K562 (cell line): ENCODE data around the gene DACT3. TPM values are rescaled to one million over a fixed set of nuclear protein-coding genes. Genes with fewer than 3 reads are reported as not detected.
A peak's percentile ranks its signal among the peaks of the same experiment; 100 is the strongest.

Source experiments
- ATAC-seq: fragments of 200-7000 bp; cut with Tn5 transposase; 3 replicates; pipeline ENCODE4 v1.9.1; 2020; ENCODE audit warnings: moderate library complexity
- BruUV-seq: library from RNA; stranded (reverse); fragments of 400-500 nt; replicated peaks from 2 replicates; lab custom pipeline; 2021; lab: Mats Ljungman, UMichigan
- CTCF ChIA-PET: fragments of 300-600 bp; formaldehyde crosslinking; extraction: SDS; loops from one replicate; lab custom pipeline; 2021; ENCODE audit warnings: low intra/inter-chr PET ratio; lab: Yijun Ruan, JAX
- POLR2A ChIA-PET: fragments of 300-600, 350-650 bp; sonication (Branson Sonifier 250); formaldehyde crosslinking; extraction: SDS; loops from one replicate; lab custom pipeline; 2021; ENCODE audit warnings: antibody characterized with exemption, inconsistent platforms; lab: Yijun Ruan, JAX
- DNase-seq, 4 experiments: peaks; one replicate each; pipeline versions ENCODE4 v3.0.0 to v3.0.0-alpha.2; 2011 to 2018; ENCODE audit warnings: low spot score in 3 of 4, mixed read lengths in 3 of 4; ENCODE audit errors: extremely low read depth in 1 of 4
- FAIRE-seq: peaks from 2 replicates; lab custom pipeline; 2011; peaks lifted over from hg19 to GRCh38; lab: Jason Lieb, UNC
- H2AFZ ChIP-seq: 2 replicates; pipeline ENCODE4 v1.6.0; 2011; ENCODE audit warnings: low read depth, low read length, control low read depth, inconsistent platforms
- H3K27ac ChIP-seq: fragments of 200-600 bp; 3 replicates; pipeline ENCODE4 v1.8.0; 2011; ENCODE audit warnings: low read depth, mild to moderate bottlenecking, control low read depth, inconsistent platforms, low read length, moderate library complexity, mixed read lengths; ENCODE audit errors: extremely low read depth
- H3K27me3 ChIP-seq, 2 experiments: fragments of 300-600 bp in 1 of 2; 2 replicates in 1 of 2; 3 replicates in 1 of 2; pipeline versions ENCODE4 v1.6.0 to v1.8.0; 2011; ENCODE audit warnings: inconsistent platforms in 2 of 2, low read length in 2 of 2, mild to moderate bottlenecking in 1 of 2, mixed read lengths in 1 of 2, moderate library complexity in 1 of 2; ENCODE audit not compliant: control insufficient read depth in 2 of 2, insufficient read depth in 2 of 2
- H3K36me3 ChIP-seq: fragments of 300-600 bp; 3 replicates; pipeline ENCODE4 v1.8.0; 2011; ENCODE audit warnings: mild to moderate bottlenecking, low read length, inconsistent platforms; ENCODE audit not compliant: control insufficient read depth, insufficient read depth
- H3K4me1 ChIP-seq, 2 experiments: fragments of 200-600 bp in 1 of 2; replicated peaks in 1 of 2; 2 replicates in 1 of 2; 3 replicates in 1 of 2; pipeline versions ENCODE4 v1.5.1 to v1.8.0; 2011; ENCODE audit warnings: inconsistent platforms in 2 of 2, low read length in 2 of 2, mild to moderate bottlenecking in 1 of 2, mixed read lengths in 1 of 2, moderate library complexity in 1 of 2; ENCODE audit not compliant: control insufficient read depth in 2 of 2, insufficient read depth in 2 of 2
- H3K4me2 ChIP-seq: 2 replicates; pipeline ENCODE4 v1.6.1; 2011; ENCODE audit warnings: low read length, control low read depth, inconsistent platforms, mixed read lengths; ENCODE audit not compliant: insufficient read depth
- H3K4me3 ChIP-seq: fragments of 200-600 bp; sonication (generic), shearing (Covaris generic); 2 replicates; pipeline ENCODE4 v1.5.1; 2016; ENCODE audit warnings: control low read depth, inconsistent platforms
- H3K79me2 ChIP-seq: fragments of 200-600 bp; 3 replicates; pipeline ENCODE4 v1.8.0; 2011; ENCODE audit warnings: low read length, inconsistent platforms; ENCODE audit not compliant: control insufficient read depth, insufficient read depth
- H3K9ac ChIP-seq, 2 experiments: 2 replicates each; pipeline versions ENCODE4 v1.6.0 to v1.6.1; 2011; ENCODE audit warnings: low read depth in 2 of 2, low read length in 2 of 2, control low read depth in 1 of 2, inconsistent platforms in 1 of 2, mild to moderate bottlenecking in 1 of 2, mixed read lengths in 1 of 2; ENCODE audit not compliant: insufficient read depth in 1 of 2
- H3K9me1 ChIP-seq: one replicate; pipeline ENCODE4 v1.6.0; 2011; ENCODE audit warnings: inconsistent platforms, mild to moderate bottlenecking, low read length, moderate library complexity; ENCODE audit not compliant: control insufficient read depth, insufficient read depth
- H3K9me3 ChIP-seq: replicated peaks from 2 replicates; pipeline ENCODE4 v1.5.1; 2011; ENCODE audit warnings: low read depth, low read length, inconsistent platforms; ENCODE audit not compliant: control insufficient read depth, insufficient read depth
- H4K20me1 ChIP-seq: replicated peaks from 2 replicates; pipeline ENCODE4 v1.6.1; 2011; ENCODE audit warnings: low read length, inconsistent platforms, mixed read lengths; ENCODE audit not compliant: control insufficient read depth, insufficient read depth
- CBX1 ChIP-seq: sonication (generic); IDR thresholded peaks from 2 replicates; pipeline ENCODE4 v1.6.1; 2016; ENCODE audit warnings: antibody characterized with exemption, low read depth, mild to moderate bottlenecking
- CREM ChIP-seq: IDR thresholded peaks from 2 replicates; pipeline ENCODE4 v1.6.1; 2014; ENCODE audit warnings: antibody characterized with exemption, low read depth
- CTCF ChIP-seq, 3 experiments: IDR thresholded peaks in 2 of 3; conservative IDR thresholded peaks in 1 of 3; 2 replicates each; pipeline ENCODE4 v1.5.1; 2011 to 2012; ENCODE audit warnings: low read length in 3 of 3, mild to moderate bottlenecking in 3 of 3, control low read depth in 2 of 3, improper control_type of control experiment in 1 of 3, inconsistent platforms in 1 of 3, low read depth in 1 of 3, mixed read lengths in 1 of 3, moderate library complexity in 1 of 3; ENCODE audit not compliant: insufficient read depth in 2 of 3
- DACH1 ChIP-seq: fragments of 450-650 bp; IDR thresholded peaks from 2 replicates; pipeline ENCODE4 v1.6.1; 2018; ENCODE audit not compliant: partially characterized antibody
- FOSL1 ChIP-seq: fragments of 200-800 bp; sonication (Bioruptor generic); conservative IDR thresholded peaks from 2 replicates; pipeline ENCODE4 v1.6.1; 2016; ENCODE audit warnings: missing genetic modification characterization, missing compliant biosample characterization
- HDAC6 ChIP-seq: IDR thresholded peaks from 2 replicates; pipeline ENCODE4 v1.6.1; 2012; ENCODE audit warnings: low read depth, mild to moderate bottlenecking, control low read depth, inconsistent platforms, low read length, moderate library complexity
- IFI16 ChIP-seq: fragments of 250-450 bp; sonication (Bioruptor Pico); IDR thresholded peaks from 2 replicates; pipeline ENCODE4 v2.1.2; 2022; ENCODE audit warnings: mild to moderate bottlenecking, inconsistent platforms
- KDM5B ChIP-seq: fragments of 200-600 bp; sonication (generic); IDR thresholded peaks from 2 replicates; pipeline ENCODE4 v1.6.1; 2012; ENCODE audit warnings: low read depth, mild to moderate bottlenecking, moderate library complexity, low read length, control low read depth, inconsistent platforms; ENCODE audit not compliant: insufficient replicate concordance
- MYNN ChIP-seq, 2 experiments: sonication (generic); formaldehyde crosslinking in 1 of 2; IDR thresholded peaks; 2 replicates each; pipeline versions ENCODE4 v1.5.0 to v1.6.1; 2016 to 2020; ENCODE audit warnings: antibody characterized with exemption in 1 of 2, missing genetic modification reagents in 1 of 2
- RCOR1 ChIP-seq, 2 experiments: IDR thresholded peaks; 2 replicates each; pipeline ENCODE4 v1.6.1; 2012; ENCODE audit warnings: low read depth in 2 of 2, low read length in 2 of 2, borderline replicate concordance in 1 of 2, improper control_type of control experiment in 1 of 2
- TCF7L2 ChIP-seq: fragments of 150-350 bp; IDR thresholded peaks from 2 replicates; pipeline ENCODE4 v1.6.1; 2016; ENCODE audit warnings: low read depth, mild to moderate bottlenecking, low read length, moderate library complexity
- ZFP36 ChIP-seq: fragments of 150-350 bp; IDR thresholded peaks from 2 replicates; pipeline ENCODE4 v1.6.1; 2018; ENCODE audit warnings: low read length, low read depth; ENCODE audit not compliant: partially characterized antibody
- WGBS: fragments of 100-300 bp; shearing (Covaris generic); methylation state at CpG from one replicate; pipeline ENCODE4 v1.1.6; 2016; ENCODE audit warnings: low coverage, mixed read lengths; ENCODE audit not compliant: insufficient coverage; ENCODE audit errors: missing lambda C conversion rate; 5-methylcytosine and 5-hydroxymethylcytosine counted together
- in situ Hi-C: fragments of 300-500 bp; cut with MboI; formaldehyde crosslinking; loops from 4 replicates; pipeline ENCODE4 v1.15.0; 2018; ENCODE audit warnings: inconsistent platforms, mixed read lengths
- intact Hi-C: fragments of 100-400 bp; cut with micrococcal nuclease; formaldehyde crosslinking; loops from 2 replicates; pipeline ENCODE4 v1.14.2; 2022
- polyA plus RNA-seq, 8 experiments: library from polyadenylated mRNA; depleted of rRNA in 4 of 8; stranded (reverse) in 5 of 8; unstranded in 3 of 8; fragments of >200 nt; fragmentation: Nextera tagmentation in 2 of 8; fragmentation: Illumina TruSeq in 1 of 8; extraction: Ambion mirVana in 2 of 8; extraction: Trizol in 1 of 8; gene quantifications; 2 replicates each; pipeline versions ENCODE4 v1.2.1 to v1.2.3, GENCODE V29; 2011 to 2014; ENCODE audit warnings: inconsistent platforms in 1 of 8, missing spikeins in 1 of 8
- total RNA-seq, 7 experiments: library from RNA; depleted of rRNA in 6 of 7; stranded (reverse); fragments of >200 nt in 6 of 7; fragmentation: Illumina TruSeq in 2 of 7; extraction: Trizol in 2 of 7; gene quantifications; 2 replicates each; pipeline versions ENCODE4 v1.2.1 to v1.2.3, GENCODE V29; 2011 to 2021; ENCODE audit warnings: low replicate concordance in 1 of 7

DACT3 gene
- total and polyA plus RNA-seq, 9 of the 15 experiments (the other 6 are each of a cell fraction or from before 2014, with no cell fraction given), result 0.67 to 6.5 (median 3.5) TPM

- H3K36me3 ChIP-seq, result no peaks in the 10 kb centered on the region
- H3K9me1 ChIP-seq, result no peaks in the 10 kb centered on the region
- FAIRE-seq (no peak), ATAC-seq (no peak), DNase-seq (no peak)
- H3K9me3 ChIP-seq, result no peaks in the 10 kb centered on the region
- intact Hi-C loops (no loop called here), in situ Hi-C loops (loop anchor here (5.0 kb wide), 1 partner anchor 133 kb away; no protein-coding TSS in a partner anchor)
- no peaks in the 10 kb centered on the region for H4K20me1 ChIP-seq
- H2AFZ ChIP-seq, result no peak overlapping the region
- no peak overlapping the region for H3K27ac ChIP-seq
- CTCF ChIA-PET, result no interaction called here
- no peak overlapping the region for H3K4me3 ChIP-seq
- peaks cover 13 to 15% of the 10 kb centered on the region in 2 experiments for H3K4me1 ChIP-seq
- BruUV-seq, result no TSS peak
- no peaks in the 10 kb centered on the region for H3K27me3 ChIP-seq
- no peak overlapping the region for H3K4me2 ChIP-seq
- no peaks in the 10 kb centered on the region for H3K79me2 ChIP-seq
- POLR2A ChIA-PET, result interaction anchor here (0.9 kb wide), 1 partner anchor 72 kb away, joined by 4 read pairs; no protein-coding TSS in a partner anchor
- TF ChIP-seq KDM5B (no peak), TCF7L2 (no peak)
- WGBS, result 36% methylated on average over 7 of the region's 8 CpGs
- H3K9ac ChIP-seq, result no peak overlapping the region
These were observed 4.1 kb upstream of the DACT3 start for GRCh38 chr19:46665072-46665471.

GRCh38 chr19:46661735-46662592 is 982 bp upstream of the DACT3 start:
- H3K4me3 ChIP-seq, result peak overlapping the region; percentile 32
- peak overlapping the region; percentile 56 for H2AFZ ChIP-seq
- in situ Hi-C loops, result loop anchor here (5.0 kb wide), 1 partner anchor 50 kb away; no protein-coding TSS in a partner anchor
- no peaks in the 10 kb centered on the region for H3K9me3 ChIP-seq
- no peaks in the 10 kb centered on the region for H3K79me2 ChIP-seq
- ChIA-PET CTCF (interaction anchor here (0.8 to 3.0 kb wide), 6 partner anchors 45 to 173 kb away, joined by 4 to 26 read pairs (median 14); no protein-coding TSS in a partner anchor), POLR2A (interaction anchor here (0.6 to 2.3 kb wide), 19 partner anchors 9 to 515 kb away, joined by 3 to 10 read pairs (median 3); partner anchors contain the start of gene CALM3)
- DNase-seq (peak; percentile 77 to 90 (median 80)), ATAC-seq (peak; percentile 77), FAIRE-seq (peak; percentile 89)
- H3K9ac ChIP-seq, result no peak overlapping the region; a peak in 1 of 4 replicates
- H4K20me1 ChIP-seq, result no peaks in the 10 kb centered on the region
- BruUV-seq, result no TSS peak
- H3K9me1 ChIP-seq, result no peaks in the 10 kb centered on the region
- H3K36me3 ChIP-seq, result no peaks in the 10 kb centered on the region
- intact Hi-C loops, result loop anchor here (1.0 kb wide), 3 partner anchors 48 to 133 kb away; partner anchors contain the start of gene CALM3
- 2% methylated on average over 19 of the region's 19 CpGs for WGBS
- peaks cover 25 to 30% of the 10 kb centered on the region in 2 experiments for H3K4me1 ChIP-seq
- H3K27me3 ChIP-seq, result no peaks in the 10 kb centered on the region
- H3K4me2 ChIP-seq, result peak overlapping the region; percentile 72
- H3K27ac ChIP-seq, result peak overlapping the region; percentile 28; the same call in 1 of the 3 replicates
- TF ChIP-seq MYNN (IDR thresholded peaks at IDR 0.05) (peak; percentile 12; the same call in 1 of the 2 replicates), MYNN (CRISPR knock-in tag; IDR thresholded peaks at IDR 0.05) (no peak), ZFP36 (peak; percentile 70), CREM (peak; percentile 42; the same call in 1 of the 2 replicates), HDAC6 (no peak), RCOR1 (IDR thresholded peaks at IDR 0.05; ENCODE audit: borderline replicate concordance in 1 of 2, low read depth in 2 of 2, low read length in 2 of 2) (peak in 1 of 2 experiments; percentile 41; a peak in 1 of 4 replicates), IFI16 (CRISPR knock-in tag) (no peak), FOSL1 (tag) (peak; percentile 52), DACH1 (peak; percentile 42), CTCF (IDR thresholded peaks at IDR 0.05 in 2 of 3, conservative IDR thresholded peaks at IDR 0.05 in 1 of 3; ENCODE audit: insufficient read depth in 2 of 3, low read depth in 1 of 3, low read length in 3 of 3) (peak; percentile 96 to 99 (median 99)), CBX1 (peak; percentile 71)
